Measurements from ENCODE around the gene TMEM123. TPM values are rescaled to one million over a fixed set of nuclear protein-coding genes. Genes with fewer than 3 reads are reported as not detected.

Gene TMEM123
- polyA plus RNA-seq (2011; rRNA removed), result 200 and 330 TPM in 2 replicates
- polyA minus RNA-seq (2011; rRNA and poly(A)+ RNA removed), result 69.1 and 70.9 TPM in 2 replicates

- ChIA-PET CTCF (interaction anchor here (0.9 to 1.8 kb wide), 3 partner anchors 62 to 170 kb away, joined by 3 to 9 read pairs (median 4); no protein-coding TSS in a partner anchor), POLR2A (no interaction called here)
- Histone ChIP-seq H3K4me3 (ENCODE audit: low read depth, low read length) (peak within 1 kb of the TSS; percentile 92), H3K36me3 (ENCODE audit: control insufficient read depth, insufficient read depth, low read length) (no peaks in the 10 kb centered on the region), H3K27me3 (ENCODE audit: control insufficient read depth, insufficient read depth, low read length) (no peaks in the 10 kb centered on the region)
- DNase-seq (ENCODE audit: low read depth), result no peak
- no peak for TF ChIP-seq CTCF (IDR thresholded peaks at IDR 0.05; ENCODE audit: insufficient read depth, low read depth, low read length)
These were observed at the start of gene TMEM123 for GRCh38 chr11:102452461-102453301. Gene TMEM123 (minus strand): TSS chr11:102452765. CDS start chr11:102452623, 142 bp downstream.

- no peak for DNase-seq (ENCODE audit: low read depth)
- CTCF ChIA-PET, result interaction anchor here (2.4 kb wide), 1 partner anchor 112 kb away, joined by 5 read pairs; no protein-coding TSS in a partner anchor
- POLR2A ChIA-PET, result no interaction called here
These were observed 48.3 kb upstream of the TMEM123 start for GRCh38 chr11:102500829-102501228.

GRCh38 chr11:102499931-102500330, 47.4 kb upstream of the TMEM123 start:
- no peak for DNase-seq (ENCODE audit: low read depth)
- Histone ChIP-seq H3K4me3 (ENCODE audit: low read depth, low read length) (no peak overlapping the region), H3K27me3 (ENCODE audit: control insufficient read depth, insufficient read depth, low read length) (no peaks in the 10 kb centered on the region; the same call in 1 of the 2 replicates), H3K36me3 (ENCODE audit: control insufficient read depth, insufficient read depth, low read length) (no peaks in the 10 kb centered on the region)
- TF ChIP-seq CTCF (IDR thresholded peaks at IDR 0.05; ENCODE audit: insufficient read depth, low read depth, low read length), result no peak
- POLR2A ChIA-PET, result no interaction called here
- CTCF ChIA-PET, result interaction anchor here (0.6 to 2.4 kb wide), 5 partner anchors 72 to 164 kb away, joined by 3 to 11 read pairs (median 5); no protein-coding TSS in a partner anchor

More at GRCh38 chr11:102500829-102501228, 48.3 kb upstream of the TMEM123 start:
- Histone ChIP-seq H3K36me3 (ENCODE audit: control insufficient read depth, insufficient read depth, low read length) (no peaks in the 10 kb centered on the region), H3K4me3 (ENCODE audit: low read depth, low read length) (no peak overlapping the region), H3K27me3 (ENCODE audit: control insufficient read depth, insufficient read depth, low read length) (no peaks in the 10 kb centered on the region; the same call in 1 of the 2 replicates)
- TF ChIP-seq CTCF (IDR thresholded peaks at IDR 0.05; ENCODE audit: insufficient read depth, low read depth, low read length), result no peak

GRCh38 chr11:102499151-102499550, 46.6 kb upstream of the TMEM123 start:
- no peak for TF ChIP-seq CTCF (IDR thresholded peaks at IDR 0.05; ENCODE audit: insufficient read depth, low read depth, low read length)
- CTCF ChIA-PET, result interaction anchor here (0.7 to 2.4 kb wide), 8 partner anchors 12 to 637 kb away, joined by 3 to 11 read pairs (median 4); no protein-coding TSS in a partner anchor
- Histone ChIP-seq H3K36me3 (ENCODE audit: control insufficient read depth, insufficient read depth, low read length) (no peaks in the 10 kb centered on the region), H3K27me3 (ENCODE audit: control insufficient read depth, insufficient read depth, low read length) (no peaks in the 10 kb centered on the region; the same call in 1 of the 2 replicates), H3K4me3 (ENCODE audit: low read depth, low read length) (no peak overlapping the region)
- POLR2A ChIA-PET, result no interaction called here
- DNase-seq (ENCODE audit: low read depth), result no peak

GRCh38 chr11:102497061-102497460, 44.5 kb upstream of the TMEM123 start:
- Histone ChIP-seq H3K27me3 (ENCODE audit: control insufficient read depth, insufficient read depth, low read length) (no peaks in the 10 kb centered on the region; the same call in 1 of the 2 replicates), H3K36me3 (ENCODE audit: control insufficient read depth, insufficient read depth, low read length) (no peaks in the 10 kb centered on the region), H3K4me3 (ENCODE audit: low read depth, low read length) (no peak overlapping the region)
- CTCF ChIA-PET, result interaction anchor here (1.8 kb wide), 3 partner anchors 107 to 169 kb away, joined by 13 to 38 read pairs (median 30); no protein-coding TSS in a partner anchor
- no peak for DNase-seq (ENCODE audit: low read depth)
- POLR2A ChIA-PET, result no interaction called here
- no peak for TF ChIP-seq CTCF (IDR thresholded peaks at IDR 0.05; ENCODE audit: insufficient read depth, low read depth, low read length)

Measured in BJ (cell line).